ENCODE results near the gene MAL. TPM values are rescaled to one million over a fixed set of nuclear protein-coding genes. Genes with fewer than 3 reads are reported as not detected.

The MAL gene
- total RNA-seq, 1 donor from 2014 or later: 9.6 TPM

DNA sequence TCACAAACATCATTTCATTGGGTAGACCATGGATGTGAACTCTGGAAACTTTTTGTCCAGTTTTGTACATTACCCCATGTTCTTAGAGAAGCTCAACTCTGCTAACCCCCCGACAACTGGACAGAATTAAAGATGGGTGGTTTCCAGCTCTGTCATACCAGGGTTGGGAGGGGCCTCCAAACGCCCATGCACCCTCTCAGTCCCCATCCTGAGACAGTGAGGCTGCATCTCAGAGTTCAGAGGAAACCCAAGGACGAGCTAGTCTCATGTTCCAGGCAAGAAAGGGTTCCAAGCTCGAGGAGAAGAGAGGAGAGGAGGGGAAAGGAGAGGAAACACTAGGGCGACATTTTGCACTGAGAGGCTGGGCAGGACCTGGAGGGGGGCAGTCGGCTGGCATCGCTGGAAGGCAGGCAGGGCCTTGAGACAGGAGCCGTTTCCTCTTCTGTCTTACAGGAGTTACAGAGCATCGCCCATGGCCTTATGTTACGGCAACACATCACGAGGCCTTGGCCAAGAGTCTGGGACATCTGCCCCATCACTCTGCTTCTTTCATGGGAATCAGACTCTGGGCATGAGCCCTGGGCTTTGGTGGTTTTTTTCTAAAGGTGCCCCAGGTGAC, 16.4 kb downstream of the MAL start:
- Histone ChIP-seq H3K36me3 (ENCODE audit: control insufficient read depth, insufficient read depth, low read length) (peaks cover 1% of the 10 kb centered on the region), H3K4me3 (ENCODE audit: low read depth, low read length) (no peak overlapping the region), H3K27me3 (ENCODE audit: control insufficient read depth, insufficient read depth, low read length) (peaks cover 2% of the 10 kb centered on the region)
- DNase-seq (ENCODE audit: low read depth): no peak
- TF ChIP-seq, protein P1, sequence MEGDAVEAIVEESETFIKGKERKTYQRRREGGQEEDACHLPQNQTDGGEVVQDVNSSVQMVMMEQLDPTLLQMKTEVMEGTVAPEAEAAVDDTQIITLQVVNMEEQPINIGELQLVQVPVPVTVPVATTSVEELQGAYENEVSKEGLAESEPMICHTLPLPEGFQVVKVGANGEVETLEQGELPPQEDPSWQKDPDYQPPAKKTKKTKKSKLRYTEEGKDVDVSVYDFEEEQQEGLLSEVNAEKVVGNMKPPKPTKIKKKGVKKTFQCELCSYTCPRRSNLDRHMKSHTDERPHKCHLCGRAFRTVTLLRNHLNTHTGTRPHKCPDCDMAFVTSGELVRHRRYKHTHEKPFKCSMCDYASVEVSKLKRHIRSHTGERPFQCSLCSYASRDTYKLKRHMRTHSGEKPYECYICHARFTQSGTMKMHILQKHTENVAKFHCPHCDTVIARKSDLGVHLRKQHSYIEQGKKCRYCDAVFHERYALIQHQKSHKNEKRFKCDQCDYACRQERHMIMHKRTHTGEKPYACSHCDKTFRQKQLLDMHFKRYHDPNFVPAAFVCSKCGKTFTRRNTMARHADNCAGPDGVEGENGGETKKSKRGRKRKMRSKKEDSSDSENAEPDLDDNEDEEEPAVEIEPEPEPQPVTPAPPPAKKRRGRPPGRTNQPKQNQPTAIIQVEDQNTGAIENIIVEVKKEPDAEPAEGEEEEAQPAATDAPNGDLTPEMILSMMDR (IDR thresholded peaks at IDR 0.05; ENCODE audit: insufficient read depth, low read length, poor library complexity, severe bottlenecking): no peak

DNA sequence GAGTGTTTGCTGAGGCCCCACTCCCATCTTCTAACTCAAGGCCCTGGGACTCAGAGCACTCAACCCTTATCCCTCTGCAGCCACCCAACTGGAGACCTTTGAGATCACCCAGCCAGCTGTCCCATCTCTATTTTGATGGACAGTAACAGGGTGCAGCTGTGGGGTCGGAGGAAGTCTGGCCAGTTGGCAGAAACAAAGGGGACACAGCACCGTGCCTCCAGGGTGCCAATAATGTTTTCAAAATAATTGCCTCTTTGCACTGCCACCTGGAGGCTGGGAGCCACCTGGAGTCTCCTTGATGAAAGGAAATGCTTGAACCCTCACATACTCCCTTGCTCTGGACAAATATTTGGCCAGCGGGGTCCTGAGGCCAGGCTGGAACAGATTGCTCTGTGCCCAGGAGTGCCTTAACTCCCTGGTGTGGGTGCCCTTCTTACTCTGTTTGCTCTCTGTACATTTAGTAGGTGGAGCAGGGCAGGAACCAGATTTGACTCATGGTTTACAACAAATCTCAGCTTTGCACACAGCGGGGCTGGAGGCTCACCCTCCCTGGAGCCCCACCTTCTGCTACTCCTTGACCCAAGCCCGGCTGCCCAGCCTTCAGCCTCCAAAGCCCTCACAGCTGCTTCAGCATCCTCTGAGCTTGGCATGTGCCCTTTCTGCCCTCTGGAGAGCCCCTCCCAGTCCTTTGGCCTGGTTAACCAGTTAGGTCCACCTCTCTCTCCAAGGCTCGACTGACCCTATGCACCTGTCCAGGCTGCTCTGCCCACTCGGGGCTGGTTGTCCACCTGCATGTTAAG, 17.2 kb downstream of the MAL start:
- H3K36me3 ChIP-seq (ENCODE audit: control insufficient read depth, insufficient read depth, low read length): peaks cover 1% of the 10 kb centered on the region
- no peak overlapping the region for H3K4me3 ChIP-seq (ENCODE audit: low read depth, low read length)
- TF ChIP-seq, protein P1 (IDR thresholded peaks at IDR 0.05; ENCODE audit: insufficient read depth, low read length, poor library complexity, severe bottlenecking): peak; percentile 19
- DNase-seq (ENCODE audit: low read depth): no peak
- peaks cover 2% of the 10 kb centered on the region for H3K27me3 ChIP-seq (ENCODE audit: control insufficient read depth, insufficient read depth, low read length)

DNA sequence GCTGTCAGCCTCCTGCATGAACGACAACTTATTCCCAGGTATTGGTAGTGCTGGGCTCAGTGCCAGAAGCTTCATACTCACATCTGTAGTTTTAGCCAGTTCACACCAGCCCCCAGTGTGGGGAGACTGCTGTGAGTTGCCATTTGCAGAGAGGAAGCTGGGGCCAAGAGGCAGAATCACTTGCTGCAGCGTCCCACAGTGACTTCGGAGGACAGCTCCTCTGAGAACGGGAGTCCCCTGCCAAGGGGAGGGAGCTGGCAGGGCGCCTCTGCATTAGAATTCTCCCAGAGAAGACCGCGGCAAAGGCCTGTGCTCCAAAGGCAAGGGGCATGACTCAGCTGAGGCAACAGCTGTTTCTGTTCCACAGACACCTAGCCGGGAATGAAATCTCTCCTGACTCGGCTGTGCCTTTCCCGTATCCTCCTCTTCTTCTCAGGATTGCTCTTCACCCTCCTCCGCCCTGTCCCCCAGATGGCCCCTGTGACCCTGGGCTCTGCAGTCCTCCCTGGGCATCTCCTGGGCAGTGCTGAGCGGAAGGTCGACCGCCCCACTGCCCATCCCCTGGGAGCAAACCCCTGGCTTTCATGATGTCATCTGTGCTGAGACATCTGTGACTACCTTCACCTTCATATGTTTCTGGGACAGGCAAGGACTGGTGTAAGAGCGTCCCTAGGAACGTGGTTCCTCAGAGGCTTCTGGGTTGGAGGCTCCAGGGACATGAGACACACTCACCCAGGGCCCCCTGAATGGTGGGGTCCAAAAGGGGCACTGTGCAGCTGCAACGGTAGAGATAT, 18.0 kb downstream of the MAL start:
- H3K4me3 ChIP-seq (ENCODE audit: low read depth, low read length): no peak overlapping the region
- peaks cover 2% of the 10 kb centered on the region for H3K27me3 ChIP-seq (ENCODE audit: control insufficient read depth, insufficient read depth, low read length)
- H3K36me3 ChIP-seq (ENCODE audit: control insufficient read depth, insufficient read depth, low read length): peaks cover 1% of the 10 kb centered on the region
- TF ChIP-seq, protein P1 (IDR thresholded peaks at IDR 0.05; ENCODE audit: insufficient read depth, low read length, poor library complexity, severe bottlenecking): no peak
- DNase-seq (ENCODE audit: low read depth): no peak

DNA sequence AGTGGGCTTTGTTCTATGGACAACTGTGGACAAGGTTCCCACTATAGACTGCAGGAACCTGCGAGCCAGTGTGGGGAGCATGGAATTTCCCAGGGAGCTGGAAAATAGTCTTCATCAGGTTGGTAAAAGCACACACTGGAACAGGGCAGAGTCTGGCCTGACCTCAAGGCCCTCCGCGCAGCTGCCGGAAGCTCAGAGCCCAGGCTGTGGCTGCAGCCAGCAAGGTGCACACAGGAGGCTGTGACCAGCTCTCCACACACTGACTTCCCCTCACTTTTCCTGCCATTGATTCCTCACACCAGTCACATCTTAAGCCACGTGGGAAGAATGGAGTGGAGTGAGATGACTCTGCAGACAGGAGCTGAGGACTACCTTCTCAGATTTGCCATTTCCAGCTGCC, 19.1 kb downstream of the MAL start:
- peaks cover 2% of the 10 kb centered on the region for H3K27me3 ChIP-seq (ENCODE audit: control insufficient read depth, insufficient read depth, low read length)
- DNase-seq (ENCODE audit: low read depth): no peak
- H3K4me3 ChIP-seq (ENCODE audit: low read depth, low read length): no peak overlapping the region
- peaks cover 1% of the 10 kb centered on the region for H3K36me3 ChIP-seq (ENCODE audit: control insufficient read depth, insufficient read depth, low read length)
- TF ChIP-seq, protein P1 (IDR thresholded peaks at IDR 0.05; ENCODE audit: insufficient read depth, low read length, poor library complexity, severe bottlenecking): no peak

DNA sequence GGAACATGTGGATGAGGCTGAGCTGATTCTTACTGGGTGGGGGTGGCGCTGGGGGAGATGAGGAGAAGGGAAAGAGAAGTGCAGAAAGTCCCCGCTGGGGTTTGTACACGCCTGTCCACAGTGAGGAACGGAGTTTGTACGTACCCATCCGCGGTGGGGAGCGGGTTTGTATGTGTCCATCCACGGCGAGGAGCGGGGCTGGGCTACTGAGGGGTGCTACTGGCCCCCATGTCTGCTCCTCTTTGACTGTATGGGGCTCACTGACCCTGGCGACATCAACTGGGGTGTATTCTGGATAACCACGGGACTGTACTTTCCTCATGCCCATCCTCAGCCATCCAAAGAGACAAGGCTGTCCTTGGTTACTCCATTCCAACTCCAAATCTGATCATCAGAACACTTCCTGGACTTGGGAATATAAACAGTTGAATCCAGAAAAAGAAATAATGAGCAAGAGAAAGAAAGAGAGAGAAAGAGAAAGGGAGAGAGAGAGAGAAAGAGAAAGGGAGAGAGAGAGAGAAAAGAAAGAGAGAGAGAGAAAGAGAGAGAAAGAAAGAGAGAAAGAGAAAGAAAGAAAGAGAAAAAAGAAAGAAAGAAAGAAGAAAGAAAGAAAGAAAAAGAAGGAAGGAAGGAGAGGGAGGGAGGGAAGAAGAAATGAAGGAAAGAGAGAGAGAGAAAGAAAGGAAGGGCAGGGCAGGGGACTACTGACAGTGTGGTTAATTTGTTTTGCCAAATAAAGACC, 21.0 kb downstream of the MAL start:
- Histone ChIP-seq H3K4me3 (ENCODE audit: low read depth, low read length) (no peak overlapping the region), H3K27me3 (ENCODE audit: control insufficient read depth, insufficient read depth, low read length) (peaks cover 2% of the 10 kb centered on the region), H3K36me3 (ENCODE audit: control insufficient read depth, insufficient read depth, low read length) (peaks cover 1% of the 10 kb centered on the region)
- DNase-seq (ENCODE audit: low read depth): no peak
- TF ChIP-seq, protein P1 (IDR thresholded peaks at IDR 0.05; ENCODE audit: insufficient read depth, low read length, poor library complexity, severe bottlenecking): no peak

All from kidney epithelial cell (primary cell).